ENCODE measurements around the gene NSUN4. TPM values are rescaled to one million over a fixed set of nuclear protein-coding genes. Genes with fewer than 3 reads are reported as not detected.

NSUN4 gene
- total and polyA plus RNA-seq, 2 of the 13 experiments (the other 11 are each of a cell fraction or from before 2014, with no cell fraction given): 21.5 to 23.5 TPM

DNA sequence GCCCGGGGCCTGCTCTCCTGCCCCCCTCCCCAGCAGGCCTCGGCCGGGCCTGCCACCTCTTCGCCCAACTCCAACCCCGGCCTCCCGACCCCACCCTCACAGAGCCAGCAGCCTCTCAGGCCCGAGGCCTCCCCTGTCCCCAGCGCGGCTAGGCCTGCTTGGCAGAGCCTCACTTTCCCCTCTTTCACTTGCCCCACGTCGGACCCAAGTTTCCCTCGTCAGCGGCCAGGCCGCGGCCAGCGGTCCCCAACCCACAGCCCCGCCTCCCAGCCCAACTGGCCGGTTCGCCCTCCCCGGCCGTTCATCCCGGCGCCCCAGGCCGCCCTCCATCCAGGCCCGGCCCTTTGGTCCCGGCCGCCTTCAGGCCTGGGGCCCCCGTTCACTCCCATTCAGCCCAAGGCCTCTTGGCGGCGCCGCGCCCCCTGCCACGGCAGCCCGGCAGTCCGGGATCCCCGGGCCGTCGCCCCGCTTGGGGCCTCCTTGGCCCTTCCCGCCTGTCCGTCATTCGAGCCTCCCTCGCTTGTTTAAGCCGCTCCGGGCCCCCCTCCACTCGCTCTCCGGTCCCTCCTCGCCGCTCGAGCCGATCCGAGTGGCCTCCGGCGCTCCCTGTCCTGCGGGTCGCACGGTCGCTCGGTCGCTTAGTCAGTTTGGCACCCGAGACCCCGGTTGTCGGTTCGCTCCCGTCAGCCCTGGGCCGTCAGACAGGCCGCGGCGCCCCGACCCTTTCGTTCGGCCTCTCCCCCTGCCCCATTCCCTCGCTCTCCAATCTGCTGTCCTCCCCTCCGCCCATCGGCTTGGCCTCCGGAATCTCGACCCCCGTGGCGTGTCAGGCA is 38.6 kb upstream of the NSUN4 start (continued):
- TF ChIP-seq, protein P1, sequence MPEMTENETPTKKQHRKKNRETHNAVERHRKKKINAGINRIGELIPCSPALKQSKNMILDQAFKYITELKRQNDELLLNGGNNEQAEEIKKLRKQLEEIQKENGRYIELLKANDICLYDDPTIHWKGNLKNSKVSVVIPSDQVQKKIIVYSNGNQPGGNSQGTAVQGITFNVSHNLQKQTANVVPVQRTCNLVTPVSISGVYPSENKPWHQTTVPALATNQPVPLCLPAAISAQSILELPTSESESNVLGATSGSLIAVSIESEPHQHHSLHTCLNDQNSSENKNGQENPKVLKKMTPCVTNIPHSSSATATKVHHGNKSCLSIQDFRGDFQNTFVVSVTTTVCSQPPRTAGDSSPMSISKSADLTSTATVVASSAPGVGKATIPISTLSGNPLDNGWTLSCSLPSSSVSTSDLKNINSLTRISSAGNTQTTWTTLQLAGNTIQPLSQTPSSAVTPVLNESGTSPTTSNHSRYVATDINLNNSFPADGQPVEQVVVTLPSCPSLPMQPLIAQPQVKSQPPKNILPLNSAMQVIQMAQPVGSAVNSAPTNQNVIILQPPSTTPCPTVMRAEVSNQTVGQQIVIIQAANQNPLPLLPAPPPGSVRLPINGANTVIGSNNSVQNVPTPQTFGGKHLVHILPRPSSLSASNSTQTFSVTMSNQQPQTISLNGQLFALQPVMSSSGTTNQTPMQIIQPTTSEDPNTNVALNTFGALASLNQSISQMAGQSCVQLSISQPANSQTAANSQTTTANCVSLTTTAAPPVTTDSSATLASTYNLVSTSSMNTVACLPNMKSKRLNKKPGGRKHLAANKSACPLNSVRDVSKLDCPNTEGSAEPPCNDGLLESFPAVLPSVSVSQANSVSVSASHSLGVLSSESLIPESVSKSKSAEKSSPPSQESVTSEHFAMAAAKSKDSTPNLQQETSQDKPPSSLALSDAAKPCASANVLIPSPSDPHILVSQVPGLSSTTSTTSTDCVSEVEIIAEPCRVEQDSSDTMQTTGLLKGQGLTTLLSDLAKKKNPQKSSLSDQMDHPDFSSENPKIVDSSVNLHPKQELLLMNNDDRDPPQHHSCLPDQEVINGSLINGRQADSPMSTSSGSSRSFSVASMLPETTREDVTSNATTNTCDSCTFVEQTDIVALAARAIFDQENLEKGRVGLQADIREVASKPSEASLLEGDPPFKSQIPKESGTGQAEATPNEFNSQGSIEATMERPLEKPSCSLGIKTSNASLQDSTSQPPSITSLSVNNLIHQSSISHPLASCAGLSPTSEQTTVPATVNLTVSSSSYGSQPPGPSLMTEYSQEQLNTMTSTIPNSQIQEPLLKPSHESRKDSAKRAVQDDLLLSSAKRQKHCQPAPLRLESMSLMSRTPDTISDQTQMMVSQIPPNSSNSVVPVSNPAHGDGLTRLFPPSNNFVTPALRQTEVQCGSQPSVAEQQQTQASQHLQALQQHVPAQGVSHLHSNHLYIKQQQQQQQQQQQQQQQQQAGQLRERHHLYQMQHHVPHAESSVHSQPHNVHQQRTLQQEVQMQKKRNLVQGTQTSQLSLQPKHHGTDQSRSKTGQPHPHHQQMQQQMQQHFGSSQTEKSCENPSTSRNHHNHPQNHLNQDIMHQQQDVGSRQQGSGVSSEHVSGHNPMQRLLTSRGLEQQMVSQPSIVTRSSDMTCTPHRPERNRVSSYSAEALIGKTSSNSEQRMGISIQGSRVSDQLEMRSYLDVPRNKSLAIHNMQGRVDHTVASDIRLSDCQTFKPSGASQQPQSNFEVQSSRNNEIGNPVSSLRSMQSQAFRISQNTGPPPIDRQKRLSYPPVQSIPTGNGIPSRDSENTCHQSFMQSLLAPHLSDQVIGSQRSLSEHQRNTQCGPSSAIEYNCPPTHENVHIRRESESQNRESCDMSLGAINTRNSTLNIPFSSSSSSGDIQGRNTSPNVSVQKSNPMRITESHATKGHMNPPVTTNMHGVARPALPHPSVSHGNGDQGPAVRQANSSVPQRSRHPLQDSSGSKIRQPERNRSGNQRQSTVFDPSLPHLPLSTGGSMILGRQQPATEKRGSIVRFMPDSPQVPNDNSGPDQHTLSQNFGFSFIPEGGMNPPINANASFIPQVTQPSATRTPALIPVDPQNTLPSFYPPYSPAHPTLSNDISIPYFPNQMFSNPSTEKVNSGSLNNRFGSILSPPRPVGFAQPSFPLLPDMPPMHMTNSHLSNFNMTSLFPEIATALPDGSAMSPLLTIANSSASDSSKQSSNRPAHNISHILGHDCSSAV (CRISPR knock-in tag; IDR thresholded peaks at IDR 0.05; ENCODE audit: borderline replicate concordance): no peak
- TF ChIP-seq FOXP1 (IDR thresholded peaks at IDR 0.05): no peak
- TF ChIP-seq FOXP1 (CRISPR knock-in tag; IDR thresholded peaks at IDR 0.05): no peak
- no peak for TF ChIP-seq ZNF446 (CRISPR knock-in tag; IDR thresholded peaks at IDR 0.05)
- TF ChIP-seq, protein P2, sequence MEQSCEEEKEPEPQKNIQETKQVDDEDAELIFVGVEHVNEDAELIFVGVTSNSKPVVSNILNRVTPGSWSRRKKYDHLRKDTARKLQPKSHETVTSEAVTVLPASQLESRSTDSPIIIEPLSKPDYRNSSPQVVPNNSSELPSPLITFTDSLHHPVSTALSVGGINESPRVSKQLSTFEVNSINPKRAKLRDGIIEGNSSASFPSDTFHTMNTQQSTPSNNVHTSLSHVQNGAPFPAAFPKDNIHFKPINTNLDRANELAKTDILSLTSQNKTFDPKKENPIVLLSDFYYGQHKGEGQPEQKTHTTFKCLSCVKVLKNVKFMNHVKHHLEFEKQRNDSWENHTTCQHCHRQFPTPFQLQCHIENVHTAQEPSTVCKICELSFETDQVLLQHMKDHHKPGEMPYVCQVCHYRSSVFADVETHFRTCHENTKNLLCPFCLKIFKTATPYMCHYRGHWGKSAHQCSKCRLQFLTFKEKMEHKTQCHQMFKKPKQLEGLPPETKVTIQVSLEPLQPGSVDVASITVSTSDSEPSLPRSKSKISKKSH (CRISPR knock-in tag; IDR thresholded peaks at IDR 0.05; ENCODE audit: borderline replicate concordance): no peak
- TF ChIP-seq, protein P3, sequence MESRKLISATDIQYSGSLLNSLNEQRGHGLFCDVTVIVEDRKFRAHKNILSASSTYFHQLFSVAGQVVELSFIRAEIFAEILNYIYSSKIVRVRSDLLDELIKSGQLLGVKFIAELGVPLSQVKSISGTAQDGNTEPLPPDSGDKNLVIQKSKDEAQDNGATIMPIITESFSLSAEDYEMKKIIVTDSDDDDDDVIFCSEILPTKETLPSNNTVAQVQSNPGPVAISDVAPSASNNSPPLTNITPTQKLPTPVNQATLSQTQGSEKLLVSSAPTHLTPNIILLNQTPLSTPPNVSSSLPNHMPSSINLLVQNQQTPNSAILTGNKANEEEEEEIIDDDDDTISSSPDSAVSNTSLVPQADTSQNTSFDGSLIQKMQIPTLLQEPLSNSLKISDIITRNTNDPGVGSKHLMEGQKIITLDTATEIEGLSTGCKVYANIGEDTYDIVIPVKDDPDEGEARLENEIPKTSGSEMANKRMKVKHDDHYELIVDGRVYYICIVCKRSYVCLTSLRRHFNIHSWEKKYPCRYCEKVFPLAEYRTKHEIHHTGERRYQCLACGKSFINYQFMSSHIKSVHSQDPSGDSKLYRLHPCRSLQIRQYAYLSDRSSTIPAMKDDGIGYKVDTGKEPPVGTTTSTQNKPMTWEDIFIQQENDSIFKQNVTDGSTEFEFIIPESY (CRISPR knock-in tag; IDR thresholded peaks at IDR 0.05): no peak
- TF ChIP-seq YY1 (IDR thresholded peaks at IDR 0.05; ENCODE audit: insufficient read depth, insufficient replicate concordance, low read depth, low read length): no peak
- no peak; the same call in 1 of the 2 replicates for TF ChIP-seq ZNF605 (CRISPR knock-in tag; IDR thresholded peaks at IDR 0.05)
- TF ChIP-seq, protein P4, sequence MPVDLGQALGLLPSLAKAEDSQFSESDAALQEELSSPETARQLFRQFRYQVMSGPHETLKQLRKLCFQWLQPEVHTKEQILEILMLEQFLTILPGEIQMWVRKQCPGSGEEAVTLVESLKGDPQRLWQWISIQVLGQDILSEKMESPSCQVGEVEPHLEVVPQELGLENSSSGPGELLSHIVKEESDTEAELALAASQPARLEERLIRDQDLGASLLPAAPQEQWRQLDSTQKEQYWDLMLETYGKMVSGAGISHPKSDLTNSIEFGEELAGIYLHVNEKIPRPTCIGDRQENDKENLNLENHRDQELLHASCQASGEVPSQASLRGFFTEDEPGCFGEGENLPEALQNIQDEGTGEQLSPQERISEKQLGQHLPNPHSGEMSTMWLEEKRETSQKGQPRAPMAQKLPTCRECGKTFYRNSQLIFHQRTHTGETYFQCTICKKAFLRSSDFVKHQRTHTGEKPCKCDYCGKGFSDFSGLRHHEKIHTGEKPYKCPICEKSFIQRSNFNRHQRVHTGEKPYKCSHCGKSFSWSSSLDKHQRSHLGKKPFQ (CRISPR knock-in tag; IDR thresholded peaks at IDR 0.05; ENCODE audit: insufficient replicate concordance): no peak
- no peak for TF ChIP-seq FOXM1 (CRISPR knock-in tag; IDR thresholded peaks at IDR 0.05)
- peak; percentile 51; the same call in 1 of the 2 replicates for TF ChIP-seq FOXC1 (CRISPR knock-in tag; IDR thresholded peaks at IDR 0.05; ENCODE audit: borderline replicate concordance)
- TF ChIP-seq, protein P5, sequence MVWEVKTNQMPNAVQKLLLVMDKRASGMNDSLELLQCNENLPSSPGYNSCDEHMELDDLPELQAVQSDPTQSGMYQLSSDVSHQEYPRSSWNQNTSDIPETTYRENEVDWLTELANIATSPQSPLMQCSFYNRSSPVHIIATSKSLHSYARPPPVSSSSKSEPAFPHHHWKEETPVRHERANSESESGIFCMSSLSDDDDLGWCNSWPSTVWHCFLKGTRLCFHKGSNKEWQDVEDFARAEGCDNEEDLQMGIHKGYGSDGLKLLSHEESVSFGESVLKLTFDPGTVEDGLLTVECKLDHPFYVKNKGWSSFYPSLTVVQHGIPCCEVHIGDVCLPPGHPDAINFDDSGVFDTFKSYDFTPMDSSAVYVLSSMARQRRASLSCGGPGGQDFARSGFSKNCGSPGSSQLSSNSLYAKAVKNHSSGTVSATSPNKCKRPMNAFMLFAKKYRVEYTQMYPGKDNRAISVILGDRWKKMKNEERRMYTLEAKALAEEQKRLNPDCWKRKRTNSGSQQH (CRISPR knock-in tag; IDR thresholded peaks at IDR 0.05; ENCODE audit: low read depth): peak; percentile 17
- no peak; the same call in 1 of the 2 replicates for TF ChIP-seq PRMT3 (CRISPR knock-in tag; IDR thresholded peaks at IDR 0.05; ENCODE audit: borderline replicate concordance, low read depth)

All from HepG2 (cell line).